Stomach (tissue), 4 donors: ENCODE results near the gene UBE2D1.

Experiments used
- POLR2A ChIP-seq, 4 donors: fragments of 450-650 bp; IDR thresholded peaks; one replicate each; pipeline ENCODE4 v1.6.1; 2016; ENCODE audit warnings: antibody characterized with exemption in 4 of 4, control low read depth in 2 of 4, mild to moderate bottlenecking in 1 of 4, moderate library complexity in 1 of 4
- TF ChIP-seq, protein P1 (sequence below), 7 experiments: fragments of 450-650 bp in 4 of 7; fragments of 200-600 bp in 3 of 7; sonication (generic) in 3 of 7; IDR thresholded peaks; one replicate each; pipeline ENCODE4 v1.5.1; 2016 to 2019; ENCODE audit warnings: antibody characterized with exemption in 7 of 7, control low read depth in 2 of 7, mild to moderate bottlenecking in 1 of 7

DNA sequence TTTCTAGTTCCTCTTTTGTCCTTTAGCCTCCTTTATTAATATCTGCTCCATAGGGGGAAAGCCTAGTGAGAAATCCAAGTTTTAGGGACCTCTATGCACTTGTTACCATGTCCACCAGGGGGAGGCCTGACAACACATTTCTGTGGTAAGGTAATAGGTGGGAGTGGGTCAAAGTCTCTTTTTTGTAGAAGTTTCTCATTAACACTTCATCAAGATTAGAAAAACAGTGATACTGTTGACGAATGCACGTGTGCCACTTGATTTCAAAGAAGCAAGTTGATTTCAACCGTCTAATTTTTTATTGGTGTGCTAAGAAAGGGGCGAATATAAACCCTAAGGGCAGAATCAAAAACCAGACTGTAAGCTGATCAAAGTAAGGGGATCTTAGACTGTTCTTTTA is 35.2 kb upstream of the UBE2D1 start:
- TF ChIP-seq POLR2A (IDR thresholded peaks at IDR 0.05): no peak
- TF ChIP-seq, protein P1, sequence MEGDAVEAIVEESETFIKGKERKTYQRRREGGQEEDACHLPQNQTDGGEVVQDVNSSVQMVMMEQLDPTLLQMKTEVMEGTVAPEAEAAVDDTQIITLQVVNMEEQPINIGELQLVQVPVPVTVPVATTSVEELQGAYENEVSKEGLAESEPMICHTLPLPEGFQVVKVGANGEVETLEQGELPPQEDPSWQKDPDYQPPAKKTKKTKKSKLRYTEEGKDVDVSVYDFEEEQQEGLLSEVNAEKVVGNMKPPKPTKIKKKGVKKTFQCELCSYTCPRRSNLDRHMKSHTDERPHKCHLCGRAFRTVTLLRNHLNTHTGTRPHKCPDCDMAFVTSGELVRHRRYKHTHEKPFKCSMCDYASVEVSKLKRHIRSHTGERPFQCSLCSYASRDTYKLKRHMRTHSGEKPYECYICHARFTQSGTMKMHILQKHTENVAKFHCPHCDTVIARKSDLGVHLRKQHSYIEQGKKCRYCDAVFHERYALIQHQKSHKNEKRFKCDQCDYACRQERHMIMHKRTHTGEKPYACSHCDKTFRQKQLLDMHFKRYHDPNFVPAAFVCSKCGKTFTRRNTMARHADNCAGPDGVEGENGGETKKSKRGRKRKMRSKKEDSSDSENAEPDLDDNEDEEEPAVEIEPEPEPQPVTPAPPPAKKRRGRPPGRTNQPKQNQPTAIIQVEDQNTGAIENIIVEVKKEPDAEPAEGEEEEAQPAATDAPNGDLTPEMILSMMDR (IDR thresholded peaks at IDR 0.05): peak in 5 of 7 experiments; percentile 36 to 75 (median 63)
